C4-2B (cell line): ENCODE data around the gene PITPNC1.

Source experiments
- H3K27ac ChIP-seq: fragments of 450-650 bp; 2 replicates; pipeline ENCODE4 v1.5.1; 2017
- CTCF ChIP-seq: fragments of 450-650 bp; conservative IDR thresholded peaks from 2 replicates; pipeline ENCODE4 v1.5.1; 2017; ENCODE audit warnings: mild to moderate bottlenecking
- ZFX ChIP-seq: fragments of 450-650 bp; IDR thresholded peaks from 2 replicates; pipeline ENCODE4 v1.6.1; 2017

PITPNC1 gene

GRCh38 chr17:67503184-67503583 is 126.1 kb downstream of the PITPNC1 start:
- no peak for TF ChIP-seq CTCF
- TF ChIP-seq ZFX: no peak
- H3K27ac ChIP-seq: no peak overlapping the region

GRCh38 chr17:67503739-67504138 is 126.7 kb downstream of the PITPNC1 start:
- TF ChIP-seq CTCF: no peak
- no peak for TF ChIP-seq ZFX
- no peak overlapping the region for H3K27ac ChIP-seq

GRCh38 chr17:67504182-67504581 is 127.1 kb downstream of the PITPNC1 start:
- H3K27ac ChIP-seq: no peak overlapping the region
- TF ChIP-seq ZFX: no peak
- TF ChIP-seq CTCF: no peak

- no peak overlapping the region for H3K27ac ChIP-seq
- no peak for TF ChIP-seq CTCF
- no peak for TF ChIP-seq ZFX
Observed at GRCh38 chr17:67506966-67507365, 129.9 kb downstream of the PITPNC1 start.

GRCh38 chr17:67509390-67510287 is 132.6 kb downstream of the PITPNC1 start:
- H3K27ac ChIP-seq: no peak overlapping the region
- TF ChIP-seq CTCF: no peak
- TF ChIP-seq ZFX: no peak

- TF ChIP-seq CTCF (no peak), ZFX (no peak)
- H3K27ac ChIP-seq: no peak overlapping the region
Observed at GRCh38 chr17:67511012-67511411, 133.9 kb downstream of the PITPNC1 start.

- no peak overlapping the region for H3K27ac ChIP-seq
- TF ChIP-seq CTCF (no peak), ZFX (no peak)
Observed at GRCh38 chr17:67511804-67512203, 134.7 kb downstream of the PITPNC1 start.
